ENCODE data around the gene ACTR1B. TPM values are rescaled to one million over a fixed set of nuclear protein-coding genes. Genes with fewer than 3 reads are reported as not detected.
"Not testable (repeated sequence)": the region's sequence is repeated elsewhere in the genome, so short reads cannot be mapped to it uniquely, and the experiment has no call there.

Gene ACTR1B
- total RNA-seq, 4 donors from 2014 or later, result 62.3 to 95.6 (median 88.4) TPM

DNA sequence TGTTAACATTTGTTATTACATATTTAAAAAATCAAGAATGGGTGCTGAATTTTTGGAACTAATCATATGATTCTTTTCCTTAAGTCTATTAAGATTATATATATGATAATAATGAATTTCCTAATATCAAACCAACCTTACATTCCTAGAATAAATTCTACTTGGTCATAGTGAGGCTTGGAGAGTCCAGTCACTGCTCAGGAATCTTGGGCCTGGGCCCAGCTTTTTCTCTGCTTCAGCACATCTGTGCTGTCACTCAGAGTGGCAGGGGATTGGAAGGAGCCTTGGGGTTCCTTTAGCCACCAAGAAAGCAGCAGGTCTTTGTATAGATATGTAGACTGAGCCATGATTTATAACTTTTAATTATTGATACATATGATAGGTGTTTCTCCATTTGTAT, 29.6 kb upstream of the ACTR1B start:
- TF ChIP-seq, protein P1, sequence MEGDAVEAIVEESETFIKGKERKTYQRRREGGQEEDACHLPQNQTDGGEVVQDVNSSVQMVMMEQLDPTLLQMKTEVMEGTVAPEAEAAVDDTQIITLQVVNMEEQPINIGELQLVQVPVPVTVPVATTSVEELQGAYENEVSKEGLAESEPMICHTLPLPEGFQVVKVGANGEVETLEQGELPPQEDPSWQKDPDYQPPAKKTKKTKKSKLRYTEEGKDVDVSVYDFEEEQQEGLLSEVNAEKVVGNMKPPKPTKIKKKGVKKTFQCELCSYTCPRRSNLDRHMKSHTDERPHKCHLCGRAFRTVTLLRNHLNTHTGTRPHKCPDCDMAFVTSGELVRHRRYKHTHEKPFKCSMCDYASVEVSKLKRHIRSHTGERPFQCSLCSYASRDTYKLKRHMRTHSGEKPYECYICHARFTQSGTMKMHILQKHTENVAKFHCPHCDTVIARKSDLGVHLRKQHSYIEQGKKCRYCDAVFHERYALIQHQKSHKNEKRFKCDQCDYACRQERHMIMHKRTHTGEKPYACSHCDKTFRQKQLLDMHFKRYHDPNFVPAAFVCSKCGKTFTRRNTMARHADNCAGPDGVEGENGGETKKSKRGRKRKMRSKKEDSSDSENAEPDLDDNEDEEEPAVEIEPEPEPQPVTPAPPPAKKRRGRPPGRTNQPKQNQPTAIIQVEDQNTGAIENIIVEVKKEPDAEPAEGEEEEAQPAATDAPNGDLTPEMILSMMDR (IDR thresholded peaks at IDR 0.05), result no peak
- TF ChIP-seq EP300 (IDR thresholded peaks at IDR 0.05) (no peak), POLR2A (IDR thresholded peaks at IDR 0.05) (no peak)
- no peak overlapping the region for H3K27ac ChIP-seq
- no peak for ATAC-seq

DNA sequence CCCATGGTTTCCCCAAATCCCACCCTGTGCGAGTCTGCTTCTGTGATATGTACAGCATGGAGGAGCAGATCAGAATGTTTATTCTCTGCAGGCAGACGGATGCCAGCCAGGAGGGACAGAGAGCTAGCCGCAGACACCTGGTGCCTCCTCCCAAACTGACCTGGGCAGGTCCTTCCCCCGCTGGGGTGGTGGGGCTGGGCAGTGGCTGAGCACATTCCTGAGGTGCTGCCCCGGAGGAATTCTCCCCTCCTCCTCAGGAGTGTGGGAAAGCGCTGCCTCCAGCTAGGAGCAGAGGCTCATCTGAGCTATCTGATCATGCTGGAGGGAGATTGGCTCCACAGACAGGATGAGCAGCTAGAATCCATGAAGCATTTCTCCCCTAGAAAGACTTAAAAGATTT, 27.3 kb upstream of the ACTR1B start:
- ATAC-seq, result no peak
- no peaks in the 10 kb centered on the region for H3K9me3 ChIP-seq
- 40 to 60% methylated on average over 1 of the region's 6 CpGs for WGBS, 2 donors (ENCODE audit: low coverage in 1 of 2)
- no peaks in the 10 kb centered on the region for H3K4me1 ChIP-seq
- H3K27me3 ChIP-seq, result no peaks in the 10 kb centered on the region
- TF ChIP-seq EP300 (IDR thresholded peaks at IDR 0.05) (no peak), POLR2A (IDR thresholded peaks at IDR 0.05) (no peak), POLR2AphosphoS5 (IDR thresholded peaks at IDR 0.05) (no peak)
- TF ChIP-seq, protein P1 (IDR thresholded peaks at IDR 0.05), result no peak
- H3K4me3 ChIP-seq, result no peak overlapping the region
- H3K27ac ChIP-seq, result no peak overlapping the region
- no peaks in the 10 kb centered on the region for H3K36me3 ChIP-seq

More for the DNA sequence above, 29.6 kb upstream of the ACTR1B start:
- no peaks in the 10 kb centered on the region for H3K36me3 ChIP-seq
- H3K4me1 ChIP-seq, result peaks cover 0 to 4% (median 0%) of the 10 kb centered on the region in 3 donors
- no peaks in the 10 kb centered on the region for H3K27me3 ChIP-seq
- H3K4me3 ChIP-seq, result no peak overlapping the region
- H3K9me3 ChIP-seq, result no peaks in the 10 kb centered on the region

DNA sequence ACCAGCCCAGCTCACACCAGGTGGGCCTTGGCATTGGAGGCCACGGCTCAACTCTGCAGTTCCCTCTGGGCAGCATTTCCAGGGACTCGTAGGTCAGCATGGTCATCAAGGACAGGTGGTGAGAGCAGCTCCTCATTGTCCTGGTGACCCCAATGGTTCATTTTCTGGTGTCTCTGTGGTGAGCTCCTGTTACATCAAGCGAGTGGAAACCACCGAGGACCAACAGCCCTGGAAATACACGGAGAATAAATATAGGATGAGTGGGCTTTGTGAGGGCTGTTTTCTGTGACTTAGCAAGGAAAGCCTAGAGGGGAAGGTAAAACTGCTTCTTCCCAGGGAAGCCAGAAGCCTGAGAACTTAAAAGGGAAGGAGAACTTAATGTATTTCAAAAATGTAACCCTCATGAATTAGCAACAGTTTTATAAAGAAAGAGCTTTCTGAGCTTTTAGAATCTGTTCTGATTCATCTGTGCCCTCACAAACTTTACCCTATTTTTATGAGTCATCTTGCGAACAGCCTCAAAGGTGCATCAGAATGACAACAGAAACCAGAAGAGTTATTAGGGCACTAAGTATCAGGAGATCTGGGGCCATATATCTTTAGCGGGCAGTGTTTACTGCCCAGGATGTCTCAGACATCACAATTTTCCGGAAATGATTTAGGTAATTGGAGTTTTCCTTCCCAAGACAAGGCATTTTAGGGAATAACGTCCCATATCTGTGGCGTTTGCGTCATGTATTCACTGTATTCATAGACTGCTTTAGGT, 24.4 kb upstream of the ACTR1B start:
- no peaks in the 10 kb centered on the region for H3K27me3 ChIP-seq
- no peak for ATAC-seq
- no peaks in the 10 kb centered on the region for H3K9me3 ChIP-seq
- no peak overlapping the region for H3K4me3 ChIP-seq
- no peaks in the 10 kb centered on the region for H3K36me3 ChIP-seq
- 94% methylated on average over 6 to 7 of the region's 11 CpGs for WGBS, 2 donors (ENCODE audit: low coverage in 1 of 2)
- no peaks in the 10 kb centered on the region for H3K4me1 ChIP-seq
- no peak overlapping the region for H3K27ac ChIP-seq
- TF ChIP-seq, protein P1 (IDR thresholded peaks at IDR 0.05), result no peak
- TF ChIP-seq EP300 (IDR thresholded peaks at IDR 0.05) (no peak), POLR2A (IDR thresholded peaks at IDR 0.05) (no peak), POLR2AphosphoS5 (IDR thresholded peaks at IDR 0.05) (no peak)

DNA sequence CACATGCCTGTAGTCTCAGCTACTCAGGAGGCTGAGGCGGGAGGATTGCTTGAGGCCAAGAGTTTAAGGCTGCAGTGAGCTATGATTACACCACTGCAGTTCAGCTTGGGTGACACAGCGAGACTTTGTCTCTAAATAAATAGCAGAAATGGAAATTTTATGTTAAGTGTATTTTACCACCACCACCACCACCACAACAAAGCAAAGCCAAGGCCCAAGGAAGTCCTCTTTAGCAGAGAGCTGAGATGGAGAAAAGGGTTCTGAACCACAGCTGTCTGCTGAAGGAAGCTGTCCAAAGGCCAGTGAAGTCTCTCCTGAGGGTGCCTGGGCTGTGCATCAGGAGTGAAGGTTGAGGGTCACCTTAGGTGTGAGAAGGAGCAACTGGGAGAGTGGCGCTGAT, 23.4 kb upstream of the ACTR1B start:
- not testable (repeated sequence) for H3K9me3 ChIP-seq, H3K27ac ChIP-seq, H3K36me3 ChIP-seq, H3K27me3 ChIP-seq, H3K4me1 ChIP-seq, H3K4me3 ChIP-seq, ATAC-seq
- WGBS, 2 donors (ENCODE audit: low coverage in 1 of 2), result 94% methylated on average over 2 of the region's 3 CpGs

DNA sequence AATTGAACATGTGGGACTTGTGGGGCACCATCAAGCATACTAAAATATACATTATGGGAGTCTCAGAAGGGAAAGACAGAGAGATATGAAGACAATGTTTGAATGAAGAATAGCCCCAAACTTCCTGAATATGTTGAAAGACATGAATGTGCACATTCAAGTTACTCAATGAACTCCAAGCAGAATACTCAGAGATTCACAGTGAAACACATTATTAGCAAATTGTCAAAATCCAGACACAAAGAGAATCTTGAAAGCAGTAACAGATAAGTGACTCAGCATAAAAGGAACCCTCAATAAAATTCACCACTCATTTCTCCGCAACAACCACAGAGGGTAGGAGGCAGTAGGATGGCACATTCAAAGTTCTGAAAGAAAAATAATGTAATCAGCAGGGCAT, 14.5 kb upstream of the ACTR1B start:
- H3K36me3 ChIP-seq, result no peaks in the 10 kb centered on the region
- no peaks in the 10 kb centered on the region for H3K9me3 ChIP-seq
- 79 to 100% methylated on average over 1 of the region's 1 CpG for WGBS, 2 donors (ENCODE audit: low coverage in 1 of 2)
- H3K4me3 ChIP-seq, result no peak overlapping the region
- no peaks in the 10 kb centered on the region for H3K4me1 ChIP-seq
- no peak for TF ChIP-seq EP300 (IDR thresholded peaks at IDR 0.05)
- TF ChIP-seq, protein P1 (IDR thresholded peaks at IDR 0.05), result no peak
- TF ChIP-seq POLR2AphosphoS5 (IDR thresholded peaks at IDR 0.05), result no peak
- TF ChIP-seq POLR2A (IDR thresholded peaks at IDR 0.05), result no peak
- H3K27ac ChIP-seq, result no peak overlapping the region
- ATAC-seq, result no peak
- no peaks in the 10 kb centered on the region for H3K27me3 ChIP-seq

Data from gastroesophageal sphincter (tissue), 4 donors.